HG03575 (cell line): ENCODE data around the gene SOX8.
"Not testable (repeated sequence)": the region's sequence is repeated elsewhere in the genome, so short reads cannot be mapped to it uniquely, and the experiment has no call there.

Source experiments
- ATAC-seq: cut with Tn5 transposase; IDR thresholded peaks from one replicate; pipeline ENCODE4 v1.9.1; 2021; ENCODE audit not compliant: unreplicated experiment, insufficient number of reproducible peaks, low FRiP score; ENCODE audit errors: extremely low read depth

The SOX8 gene

GRCh38 chr16:981695-982144 is at the start of gene SOX8:
TSS of gene SOX8 (plus strand) at chr16:981770. CDS start at chr16:981923, 153 bp downstream.
- no peak for ATAC-seq

- no peak for ATAC-seq
Measured at GRCh38 chr16:932831-933330, 48.7 kb upstream of the SOX8 start.

DNA sequence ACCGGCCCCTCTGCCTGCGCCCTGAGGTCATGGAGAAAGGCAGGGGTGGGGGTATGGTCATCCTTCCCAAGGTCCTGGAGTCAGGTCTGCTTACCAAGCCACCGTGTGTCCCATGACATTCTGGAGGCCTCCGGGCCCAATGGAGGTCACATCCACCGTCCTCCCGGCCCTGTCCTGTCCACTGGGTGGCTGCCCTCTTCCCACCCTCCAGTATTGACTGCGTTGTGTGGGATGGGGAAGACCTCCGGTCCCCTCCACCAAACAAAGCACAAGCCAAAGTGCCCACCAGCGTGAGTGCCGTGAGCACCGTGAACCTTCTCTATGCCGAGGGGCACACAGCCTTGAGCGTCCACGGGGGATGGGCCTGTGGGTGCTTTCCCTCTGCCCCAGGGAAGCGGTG is 48.0 kb upstream of the SOX8 start:
- ATAC-seq: no peak

DNA sequence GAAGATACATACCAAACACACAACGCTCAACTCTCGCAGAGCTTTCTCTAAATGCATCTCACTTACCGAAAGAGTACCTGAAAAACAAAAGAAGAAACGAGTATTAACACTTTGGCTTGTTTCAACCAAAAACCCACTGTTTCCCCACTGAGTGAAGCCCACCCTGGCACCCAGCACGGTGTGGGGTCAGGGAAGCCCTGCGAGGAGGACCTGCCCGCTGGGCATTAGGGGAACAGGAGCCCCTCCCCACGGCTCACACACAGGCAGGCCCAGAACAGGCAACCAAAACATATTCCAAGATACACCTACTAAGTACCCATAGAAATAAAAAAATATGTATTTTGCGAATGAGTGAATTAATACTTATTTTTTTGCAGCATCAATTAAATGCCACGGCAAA is 47.4 kb upstream of the SOX8 start:
- no peak for ATAC-seq

- ATAC-seq: no peak
Measured at GRCh38 chr16:935684-936083, 45.9 kb upstream of the SOX8 start.

DNA sequence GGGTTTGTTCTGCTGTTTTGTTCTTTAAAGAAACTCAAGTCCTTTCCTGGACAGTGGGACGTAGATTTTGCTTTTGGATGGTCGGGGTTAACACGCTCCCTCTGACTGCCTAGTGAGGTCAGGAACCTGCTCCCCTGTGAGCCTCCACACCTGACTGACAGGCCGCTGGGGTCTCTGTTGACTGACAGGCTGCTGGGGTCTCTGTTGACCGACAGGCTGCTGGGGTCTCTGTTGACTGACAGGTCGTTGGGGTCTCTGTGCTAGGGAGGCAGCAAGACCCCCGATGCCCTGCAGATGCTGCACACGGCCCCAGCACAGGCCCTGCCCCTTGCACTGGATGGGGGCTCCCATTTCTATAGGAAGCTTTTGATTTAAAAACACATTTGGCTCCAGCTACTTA is 44.3 kb upstream of the SOX8 start:
- ATAC-seq: no peak

- ATAC-seq: no peak
Measured at GRCh38 chr16:937723-938122, 43.8 kb upstream of the SOX8 start.

GRCh38 chr16:938136-938535 is 43.4 kb upstream of the SOX8 start:
- ATAC-seq: no peak

DNA sequence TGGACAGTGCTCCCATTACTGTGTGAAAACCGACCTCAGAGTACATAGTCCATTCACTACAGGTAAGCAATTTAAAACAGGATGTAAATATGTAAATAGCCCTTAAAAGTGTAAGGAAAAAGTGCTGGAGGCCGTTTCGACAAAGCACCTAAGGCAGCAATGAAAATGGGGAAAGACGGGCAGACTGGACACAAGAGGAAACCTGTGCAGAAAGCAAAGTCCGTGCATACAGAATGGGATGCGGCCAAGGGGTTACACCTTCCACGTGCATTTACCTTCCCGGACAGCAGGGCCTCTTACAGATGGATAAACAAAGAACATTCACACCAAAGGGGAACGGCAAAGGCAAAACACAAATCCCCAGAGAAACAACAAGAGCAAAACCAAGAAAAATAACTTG is 42.8 kb upstream of the SOX8 start:
- no peak for ATAC-seq

GRCh38 chr16:939311-939710 is 42.3 kb upstream of the SOX8 start:
- ATAC-seq: no peak

- ATAC-seq: no peak
Measured at GRCh38 chr16:939941-940340, 41.6 kb upstream of the SOX8 start.

DNA sequence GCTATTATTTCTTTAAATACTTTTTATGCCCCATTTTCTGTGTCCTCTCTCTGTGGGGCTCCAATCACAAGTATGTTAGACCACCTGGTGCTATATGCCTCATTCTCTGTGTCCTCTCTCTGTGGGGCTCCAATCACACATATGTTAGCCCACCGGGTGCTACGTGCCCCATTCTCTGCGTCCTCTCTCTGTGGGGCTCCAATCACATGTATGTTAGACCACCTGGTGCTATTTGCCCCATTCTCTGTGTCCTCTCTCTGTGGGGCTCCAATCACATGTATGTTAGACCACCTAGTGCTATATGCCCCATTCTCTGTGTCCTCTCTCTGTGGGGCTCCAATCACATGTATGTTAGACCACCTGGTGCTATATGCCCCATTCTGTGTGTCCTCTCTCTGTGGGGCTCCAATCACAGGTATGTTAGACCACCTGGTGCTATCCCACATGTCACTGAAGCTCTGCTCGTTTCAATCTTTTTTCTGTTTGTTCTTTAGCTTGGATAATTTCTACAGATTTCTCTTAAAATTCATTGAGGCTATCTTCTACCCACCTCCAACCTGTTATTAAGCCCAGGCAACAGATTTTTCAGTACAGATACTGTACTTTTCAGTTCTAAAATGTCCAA is 39.0 kb upstream of the SOX8 start:
- ATAC-seq: no peak

DNA sequence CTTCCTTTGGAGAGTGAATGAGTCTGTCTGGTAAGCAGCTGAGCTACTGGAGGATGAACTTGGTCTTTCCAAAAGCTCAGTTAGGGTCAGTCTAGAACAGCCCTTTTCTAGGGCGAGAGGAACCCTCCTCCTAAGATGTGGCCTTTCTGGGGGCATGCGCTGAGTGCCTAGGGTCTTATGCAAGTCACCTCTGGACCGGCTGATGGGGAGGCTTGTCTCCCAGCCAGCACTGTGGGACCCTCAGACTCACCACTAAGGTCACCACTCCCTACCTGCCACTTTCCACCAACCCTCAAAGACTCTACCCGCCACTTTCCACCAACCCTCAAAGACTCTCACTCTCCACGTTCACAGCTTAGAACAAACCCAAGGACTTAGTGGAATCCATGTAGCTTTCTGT is 37.6 kb upstream of the SOX8 start:
- no peak for ATAC-seq

DNA sequence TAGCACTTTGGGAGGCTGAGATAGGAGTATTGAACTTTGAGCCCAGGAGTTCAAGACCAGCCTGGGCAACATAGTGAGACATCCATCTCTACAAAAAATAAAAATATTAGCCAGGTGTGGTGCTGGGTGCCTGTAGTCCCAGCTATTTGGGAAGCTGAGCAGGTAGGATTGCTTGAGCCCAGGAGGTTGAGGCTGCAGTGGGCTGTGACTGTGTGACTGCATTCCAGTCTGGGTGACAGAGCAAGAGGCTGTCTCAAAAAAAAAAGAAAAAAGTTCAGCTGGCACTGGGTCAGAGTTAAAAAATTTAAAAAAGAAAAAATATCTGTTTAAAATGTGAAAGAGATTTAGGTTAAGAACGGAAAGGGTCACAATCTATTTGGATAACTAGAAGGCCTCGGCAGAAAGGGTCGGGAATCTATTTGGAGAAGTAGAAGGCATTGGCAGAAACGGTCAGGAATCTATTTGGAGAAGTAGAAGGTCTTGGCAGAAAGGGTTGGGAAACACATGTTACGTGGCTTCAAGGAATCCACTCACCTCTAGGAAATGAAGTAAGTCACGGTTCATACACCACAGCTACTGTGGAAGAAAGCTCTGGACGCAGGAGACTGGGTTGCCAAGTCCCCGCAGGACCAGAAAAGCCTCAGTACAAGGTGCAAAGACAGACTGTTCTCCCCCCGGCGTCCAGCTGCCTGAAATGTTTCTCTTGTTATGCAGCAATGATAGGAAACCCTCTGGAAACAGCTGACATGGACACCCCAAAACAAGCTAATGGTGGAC is 36.1 kb upstream of the SOX8 start:
- ATAC-seq: no peak

DNA sequence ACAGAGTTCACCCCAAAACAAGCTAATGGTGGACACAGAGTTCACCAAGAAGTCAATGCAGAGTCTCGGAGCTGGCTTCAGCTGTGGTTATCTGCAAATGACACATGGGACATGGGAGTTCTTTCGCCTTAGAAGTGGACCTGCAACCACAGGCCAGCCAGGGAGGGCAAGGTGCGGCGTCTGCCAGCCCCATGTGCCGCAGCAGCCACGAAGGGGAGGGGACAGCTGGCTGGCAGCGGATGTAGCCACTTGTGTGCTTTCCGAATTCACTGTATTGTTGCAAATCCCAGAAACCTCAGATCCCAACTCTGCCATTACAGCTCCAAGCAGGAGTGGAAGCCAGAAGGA is 35.5 kb upstream of the SOX8 start:
- ATAC-seq: no peak

DNA sequence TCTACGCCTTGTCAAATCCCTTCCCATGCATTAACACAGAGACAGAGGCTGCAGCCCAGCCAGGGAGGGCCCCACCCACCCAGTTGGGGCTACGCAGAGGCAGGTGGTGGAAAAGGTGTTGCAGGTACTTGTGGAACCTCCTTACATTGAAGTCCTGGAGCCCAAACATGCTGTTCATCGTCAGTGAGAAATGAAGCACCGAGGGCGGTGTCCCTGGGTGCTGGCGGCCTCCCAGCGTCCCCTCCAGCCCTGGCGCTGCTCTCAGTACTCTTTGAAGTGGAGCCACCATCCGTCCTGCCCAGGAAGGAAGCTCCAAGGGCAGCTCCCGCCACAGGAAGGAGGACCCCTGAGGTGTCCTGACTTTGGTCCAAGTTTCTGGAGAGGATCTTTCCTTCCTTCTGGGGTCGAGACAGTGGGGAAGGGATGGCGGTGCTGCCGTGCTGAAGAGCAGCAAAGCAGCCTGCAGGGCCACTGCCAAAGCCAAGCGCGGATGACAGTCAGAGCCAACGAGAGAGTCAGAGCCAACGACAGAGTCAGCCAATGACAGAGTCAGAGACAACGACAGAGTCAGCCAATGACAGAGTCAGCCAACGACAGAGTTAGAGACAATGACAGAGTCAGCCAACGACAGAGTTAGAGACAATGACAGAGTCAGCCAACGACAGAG is 34.2 kb upstream of the SOX8 start:
- ATAC-seq: no peak

DNA sequence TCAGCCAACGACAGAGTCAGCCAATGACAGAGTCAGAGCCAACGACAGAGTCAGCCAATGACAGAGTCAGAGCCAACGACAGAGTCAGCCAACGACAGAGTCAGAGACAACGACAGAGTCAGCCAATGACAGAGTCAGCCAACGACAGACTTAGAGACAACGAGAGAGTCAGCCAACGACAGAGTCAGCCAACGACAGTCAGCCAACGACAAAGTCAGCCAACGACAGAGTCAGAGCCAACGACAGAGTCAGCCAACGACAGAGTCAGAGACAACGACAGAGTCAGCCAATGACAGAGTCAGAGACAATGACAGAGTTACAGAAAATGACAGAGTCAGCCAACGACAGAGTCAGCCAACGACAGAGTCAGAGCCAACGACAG is 33.7 kb upstream of the SOX8 start:
- ATAC-seq: not testable (repeated sequence)

- not testable (repeated sequence) for ATAC-seq
Measured at GRCh38 chr16:948767-949166, 32.8 kb upstream of the SOX8 start.

DNA sequence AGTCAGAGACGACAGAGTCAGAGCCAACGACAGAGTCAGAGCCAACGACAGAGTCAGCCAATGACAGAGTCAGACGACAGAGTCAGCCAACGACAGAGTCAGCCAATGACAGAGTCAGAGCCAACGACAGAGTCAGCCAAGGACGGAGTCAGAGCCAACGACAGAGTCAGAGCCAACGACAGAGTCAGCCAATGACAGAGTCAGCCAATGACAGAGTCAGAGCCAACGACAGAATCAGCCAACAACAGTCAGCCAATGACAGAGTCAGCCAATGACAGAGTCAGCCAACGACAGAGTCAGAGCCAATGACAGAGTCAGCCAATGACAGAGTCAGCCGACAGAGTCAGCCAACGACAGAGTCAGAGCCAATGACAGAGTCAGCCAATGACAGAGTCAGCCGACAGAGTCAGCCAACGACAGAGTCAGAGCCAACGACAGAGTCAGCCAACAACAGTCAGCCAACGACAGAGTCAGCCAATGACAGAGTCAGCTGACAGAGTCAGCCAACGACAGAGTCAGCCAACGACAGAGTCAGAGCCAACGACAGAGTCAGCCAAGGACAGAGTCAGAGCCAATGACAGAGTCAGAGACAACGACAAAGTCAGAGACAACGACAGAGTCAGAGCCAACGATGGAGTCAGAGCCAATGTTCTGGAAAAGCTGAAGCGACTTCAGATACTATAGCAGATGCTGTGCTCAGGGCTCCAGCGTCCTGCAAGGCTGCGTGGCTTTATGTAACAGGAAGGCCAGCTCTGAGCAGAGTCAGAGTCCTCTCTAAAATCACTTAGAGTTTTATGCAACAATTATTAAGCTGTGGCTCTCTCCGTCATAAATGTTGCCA is 30.6 kb upstream of the SOX8 start:
- not testable (repeated sequence) for ATAC-seq
